H1 (cell line): Measurements from ENCODE around the gene CAMK2D.

Experiments
- CREB1 ChIP-seq: IDR thresholded peaks from 2 replicates; pipeline ENCODE4 v1.6.1; 2012; ENCODE audit warnings: inconsistent platforms
- CTCF ChIP-seq, 3 experiments: IDR thresholded peaks; 1 replicate in 2 of 3; 2 replicates in 1 of 3; pipeline versions ENCODE4 v1.5.1 to v1.6.1; 2011; ENCODE audit warnings: low read length in 3 of 3, mild to moderate bottlenecking in 3 of 3, inconsistent platforms in 2 of 3, low read depth in 1 of 3, moderate library complexity in 1 of 3; ENCODE audit not compliant: insufficient read depth in 1 of 3; ENCODE audit errors: control extremely low read depth in 1 of 3
- MAX ChIP-seq: IDR thresholded peaks from 2 replicates; pipeline ENCODE4 v1.6.1; 2012; ENCODE audit warnings: inconsistent platforms
- POLR2A ChIP-seq, 2 experiments: IDR thresholded peaks; 1 replicate in 1 of 2; 2 replicates in 1 of 2; pipeline ENCODE4 v1.6.1; 2011; ENCODE audit warnings: low read depth in 2 of 2, low read length in 2 of 2, mild to moderate bottlenecking in 2 of 2; ENCODE audit errors: control extremely low read depth in 1 of 2
- RAD21 ChIP-seq, 2 experiments: IDR thresholded peaks in 1 of 2; conservative IDR thresholded peaks in 1 of 2; 2 replicates each; pipeline ENCODE4 v1.6.1; 2011; ENCODE audit warnings: low read depth in 2 of 2, low read length in 2 of 2, improper control_type of control experiment in 1 of 2, inconsistent platforms in 1 of 2, mild to moderate bottlenecking in 1 of 2, moderate library complexity in 1 of 2
- SRF ChIP-seq: IDR thresholded peaks from 2 replicates; pipeline ENCODE4 v1.6.1; 2011; ENCODE audit warnings: mild to moderate bottlenecking, low read depth, low read length, moderate library complexity
- USF2 ChIP-seq: IDR thresholded peaks from 2 replicates; pipeline ENCODE4 v1.6.1; 2011; ENCODE audit warnings: low read length, improper control_type of control experiment

DNA sequence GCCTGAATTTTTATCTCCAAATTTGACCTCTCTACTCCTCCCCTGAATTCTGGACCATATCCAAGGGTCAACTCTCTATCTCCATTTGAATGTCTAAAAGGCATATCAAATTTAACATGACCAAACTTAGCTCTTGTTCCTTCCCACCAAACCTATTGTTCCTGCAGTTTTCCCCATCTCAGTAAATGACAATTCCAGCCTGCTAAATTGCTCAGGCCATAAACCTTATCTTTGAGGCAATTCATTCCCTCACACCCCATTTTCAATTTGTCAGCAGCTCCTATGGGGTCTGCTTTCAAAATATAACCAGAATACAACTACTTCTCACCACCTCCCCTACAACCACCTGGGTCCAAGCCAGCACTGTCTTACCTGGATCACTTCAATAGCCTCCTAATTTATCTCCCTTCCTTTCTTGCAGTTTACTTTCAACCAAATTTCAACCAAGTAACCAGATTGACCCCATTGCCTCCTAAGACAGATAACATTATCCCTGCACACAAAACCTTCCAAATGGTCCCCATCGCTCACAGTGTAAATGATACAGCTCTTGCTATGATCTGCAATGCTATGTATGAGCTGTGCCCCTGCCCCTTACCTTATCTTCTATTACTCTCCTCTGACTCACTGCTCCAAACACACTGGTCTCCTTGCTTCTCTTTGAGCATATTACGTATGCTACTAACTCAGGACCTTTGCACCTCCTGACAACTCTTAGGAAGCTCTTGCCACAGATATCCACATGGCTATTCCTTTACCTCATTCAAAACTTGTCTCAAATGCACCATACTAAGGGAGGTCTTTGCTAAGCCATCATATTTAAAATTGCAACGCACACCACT lies 66.0 kb downstream of the CAMK2D start:
- TF ChIP-seq MAX (no peak), SRF (no peak), USF2 (no peak), POLR2A (IDR thresholded peaks at IDR 0.05; ENCODE audit: control extremely low read depth in 1 of 2, low read depth in 2 of 2, low read length in 2 of 2) (no peak), CTCF (IDR thresholded peaks at IDR 0.05; ENCODE audit: control extremely low read depth in 1 of 3, insufficient read depth in 1 of 3, low read depth in 1 of 3, low read length in 3 of 3) (no peak), CREB1 (no peak), RAD21 (IDR thresholded peaks at IDR 0.05 in 1 of 2, conservative IDR thresholded peaks at IDR 0.05 in 1 of 2; ENCODE audit: low read depth in 2 of 2, low read length in 2 of 2) (no peak)
